GM19023 (cell line): ENCODE results near the gene CROCC.
"Not testable (repeated sequence)": the region's sequence is repeated elsewhere in the genome, so short reads cannot be mapped to it uniquely, and the experiment has no call there.

ENCODE experiments used
- ATAC-seq: cut with Tn5 transposase; IDR thresholded peaks from one replicate; pipeline ENCODE4 v1.9.1; 2021; ENCODE audit warnings: mild to moderate bottlenecking, moderate library complexity; ENCODE audit not compliant: unreplicated experiment

The CROCC gene

GRCh38 chr1:16921391-16922185 lies at the start of gene CROCC:
TSS of gene CROCC (plus strand) at chr1:16921931. CDS start at chr1:16922019, 88 bp downstream.
- no peak for ATAC-seq

GRCh38 chr1:16872152-16873075 lies 49.3 kb upstream of the CROCC start:
- not testable (repeated sequence) for ATAC-seq

GRCh38 chr1:16873076-16873879 lies 48.5 kb upstream of the CROCC start:
- ATAC-seq: not testable (repeated sequence)

- not testable (repeated sequence) for ATAC-seq
These were observed 46.6 kb upstream of the CROCC start for GRCh38 chr1:16874968-16875765.

GRCh38 chr1:16881742-16882141 lies 40.0 kb upstream of the CROCC start:
- not testable (repeated sequence) for ATAC-seq

- ATAC-seq: no peak
These were observed 38.7 kb upstream of the CROCC start for GRCh38 chr1:16882986-16883385.

GRCh38 chr1:16884487-16884886 lies 37.2 kb upstream of the CROCC start:
- not testable (repeated sequence) for ATAC-seq

GRCh38 chr1:16886860-16887605 lies 34.7 kb upstream of the CROCC start:
- ATAC-seq: no peak

GRCh38 chr1:16888860-16889816 lies 32.6 kb upstream of the CROCC start:
- ATAC-seq: no peak

- not testable (repeated sequence) for ATAC-seq
These were observed 31.2 kb upstream of the CROCC start for GRCh38 chr1:16890539-16891021.

- not testable (repeated sequence) for ATAC-seq
These were observed 30.7 kb upstream of the CROCC start for GRCh38 chr1:16891057-16891456.

- ATAC-seq: not testable (repeated sequence)
These were observed 28.7 kb upstream of the CROCC start for GRCh38 chr1:16892978-16893525.

GRCh38 chr1:16893796-16894195 lies 27.9 kb upstream of the CROCC start:
- ATAC-seq: not testable (repeated sequence)

- not testable (repeated sequence) for ATAC-seq
These were observed 27.4 kb upstream of the CROCC start for GRCh38 chr1:16894338-16894737.

GRCh38 chr1:16895233-16895597 lies 26.5 kb upstream of the CROCC start:
- not testable (repeated sequence) for ATAC-seq

GRCh38 chr1:16895598-16896315 lies 26.0 kb upstream of the CROCC start, which contains the start of gene RNU1-2:
TSS of gene RNU1-2 (plus strand) at chr1:16895980.
- peak; percentile 97 for ATAC-seq
